Glomerular visceral epithelial cell (primary cell): ENCODE measurements around the gene MRPL42.
"Not testable (repeated sequence)": the region's sequence is repeated elsewhere in the genome, so short reads cannot be mapped to it uniquely, and the experiment has no call there.

Experiments
- DNase-seq: peaks from one replicate; pipeline ENCODE4 v3.0.0-alpha.2; 2016; ENCODE audit errors: extremely low spot score

The MRPL42 gene

GRCh38 chr12:93547778-93548177, 80.5 kb downstream of the MRPL42 start:
- DNase-seq: no peak

DNA sequence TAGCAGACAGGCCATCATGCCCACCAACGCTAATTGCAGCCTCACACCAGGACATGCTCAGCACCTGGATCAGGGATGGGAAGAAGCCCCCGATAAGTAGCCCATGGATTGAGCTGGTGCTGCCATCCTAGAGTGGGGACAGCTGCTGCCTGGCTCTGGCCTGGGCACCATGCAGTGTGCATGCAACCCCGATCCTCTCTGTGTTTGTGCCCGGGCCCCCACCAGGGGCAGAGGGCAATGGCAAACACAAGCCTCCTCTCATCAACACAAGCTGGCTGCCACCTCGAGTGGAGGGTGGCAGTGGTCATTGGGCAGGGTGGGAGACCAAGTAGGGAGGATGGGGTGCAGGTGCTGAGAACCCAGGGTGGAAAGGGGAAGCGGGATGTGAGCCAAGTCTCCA, 81.9 kb downstream of the MRPL42 start:
- DNase-seq: no peak

GRCh38 chr12:93550748-93551611, 83.7 kb downstream of the MRPL42 start:
- DNase-seq: no peak

DNA sequence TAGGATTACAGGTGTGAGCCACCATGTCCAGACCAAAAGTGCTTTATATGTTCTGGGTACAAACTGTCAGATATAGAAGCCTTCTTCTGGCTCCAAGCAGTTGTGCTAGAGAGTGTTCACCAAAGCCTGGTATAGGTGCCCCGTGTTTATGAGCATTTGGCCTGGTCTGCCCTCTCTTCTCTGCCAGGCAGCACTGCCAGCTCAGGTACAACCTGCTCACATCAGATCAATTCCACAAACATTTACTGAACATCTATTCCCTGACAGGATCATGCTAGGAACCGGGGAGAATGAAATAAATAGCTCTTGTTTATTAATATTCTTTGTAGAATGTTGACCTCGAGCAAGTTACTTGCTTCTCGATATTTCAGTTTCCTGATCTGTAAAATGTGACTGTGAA, 85.1 kb downstream of the MRPL42 start:
- DNase-seq: no peak

- DNase-seq: not testable (repeated sequence)
These were observed 90.6 kb downstream of the MRPL42 start for GRCh38 chr12:93557879-93558278.

DNA sequence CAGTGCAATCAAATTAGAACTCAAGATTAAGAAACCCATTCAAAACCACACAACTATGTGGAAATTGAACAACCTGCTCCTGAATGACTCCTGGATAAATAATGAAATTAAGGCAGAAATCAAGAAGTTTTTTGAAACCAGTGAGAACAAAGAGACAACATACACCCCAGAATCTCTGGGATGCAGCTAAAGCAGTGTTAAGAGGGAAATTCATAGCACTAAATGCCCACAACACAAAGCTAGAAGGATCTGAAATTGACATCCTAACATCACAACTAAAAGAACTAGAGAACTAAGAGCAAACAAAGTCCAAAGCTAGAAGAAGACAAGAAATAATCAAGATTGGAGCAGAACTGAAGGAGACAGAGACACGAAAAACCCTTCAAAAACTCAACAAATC, 91.4 kb downstream of the MRPL42 start:
- DNase-seq: not testable (repeated sequence)

GRCh38 chr12:93563807-93564538, 96.7 kb downstream of the MRPL42 start:
- peak; percentile 59 for DNase-seq

- DNase-seq: no peak
These were observed 98.4 kb downstream of the MRPL42 start for GRCh38 chr12:93565760-93566159.
